ENCODE data around the gene MBNL3.
"Not testable (repeated sequence)": the region's sequence is repeated elsewhere in the genome, so short reads cannot be mapped to it uniquely, and the experiment has no call there.

MBNL3 gene

GRCh38 chrX:132474544-132475248 is 14.1 kb downstream of the MBNL3 start:
- no peak for DNase-seq

- DNase-seq = no peak
These were observed 16.4 kb downstream of the MBNL3 start for GRCh38 chrX:132472397-132472796.

GRCh38 chrX:132470831-132471230 is 18.0 kb downstream of the MBNL3 start:
- no peak for DNase-seq

- DNase-seq = no peak
These were observed 18.7 kb downstream of the MBNL3 start for GRCh38 chrX:132470179-132470578.

GRCh38 chrX:132468454-132468853 is 20.4 kb downstream of the MBNL3 start:
- DNase-seq = no peak

- no peak for DNase-seq
These were observed 20.8 kb downstream of the MBNL3 start for GRCh38 chrX:132467989-132468388.

- DNase-seq = no peak
These were observed 21.8 kb downstream of the MBNL3 start for GRCh38 chrX:132467026-132467425.

GRCh38 chrX:132463411-132463810 is 25.4 kb downstream of the MBNL3 start:
- DNase-seq = peak in 2 of 6 experiments; percentile 3 to 29

- no peak for DNase-seq
These were observed 27.0 kb downstream of the MBNL3 start for GRCh38 chrX:132461886-132462285.

- DNase-seq = no peak
These were observed 35.8 kb downstream of the MBNL3 start for GRCh38 chrX:132452911-132453550.

- not testable (repeated sequence) for DNase-seq
These were observed 42.9 kb downstream of the MBNL3 start for GRCh38 chrX:132445909-132446308.

GRCh38 chrX:132444936-132445335 is 43.9 kb downstream of the MBNL3 start:
- no peak for DNase-seq

GRCh38 chrX:132443196-132444135 is 45.4 kb downstream of the MBNL3 start:
- no peak for DNase-seq

- no peak for DNase-seq
These were observed 46.1 kb downstream of the MBNL3 start for GRCh38 chrX:132442691-132443090.

- no peak for DNase-seq
These were observed 53.6 kb downstream of the MBNL3 start for GRCh38 chrX:132435222-132435621.

- DNase-seq = no peak
These were observed 55.3 kb downstream of the MBNL3 start for GRCh38 chrX:132433551-132433950.

GRCh38 chrX:132433001-132433400 is 55.8 kb downstream of the MBNL3 start:
- DNase-seq = no peak

GRCh38 chrX:132428896-132429295 is 59.9 kb downstream of the MBNL3 start:
- DNase-seq = no peak

- DNase-seq = no peak
These were observed 62.0 kb downstream of the MBNL3 start for GRCh38 chrX:132426695-132427281.

GRCh38 chrX:132425744-132426318 is 63.0 kb downstream of the MBNL3 start:
- no peak for DNase-seq

- DNase-seq = no peak
These were observed 65.5 kb downstream of the MBNL3 start for GRCh38 chrX:132423323-132423722.

- DNase-seq = no peak
These were observed 73.8 kb downstream of the MBNL3 start for GRCh38 chrX:132415012-132415411.

GRCh38 chrX:132414404-132414803 is 74.4 kb downstream of the MBNL3 start:
- DNase-seq = no peak
